Activated CD4-positive, alpha-beta T cell treated with anti-CD3 and anti-CD28 coated beads, Interleukin-10, Interleukin-2, amounts not matched to agents 100 ng/mL and 50 ng/mL, durations not matched to agents 16 hours and 8 hours (primary cell): ENCODE measurements around the gene OSBPL7.

ENCODE experiments used
- DNase-seq: peaks from one replicate; pipeline ENCODE4 v3.0.0-alpha.2; 2020

Gene OSBPL7

DNA sequence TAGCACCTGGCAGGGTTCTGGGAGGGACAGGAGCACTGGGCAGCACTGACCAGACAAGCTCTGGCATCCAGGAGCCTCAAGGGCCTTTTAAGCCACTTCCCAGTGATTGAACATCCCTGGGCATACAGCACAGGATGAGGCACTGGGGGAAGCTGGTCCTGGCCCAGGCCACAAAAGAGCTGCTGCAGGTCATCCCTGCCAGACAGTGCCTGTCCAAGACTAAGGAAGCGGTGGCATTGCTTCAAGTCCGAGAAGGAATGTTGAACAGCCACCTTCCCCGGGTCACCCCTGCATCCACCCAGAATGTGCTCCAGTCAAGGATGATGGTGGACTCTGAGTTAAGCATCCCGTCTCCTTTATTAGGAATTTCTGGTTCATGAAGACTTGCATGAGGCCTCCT is 1.2 kb upstream of the OSBPL7 start:
- no peak for DNase-seq

DNA sequence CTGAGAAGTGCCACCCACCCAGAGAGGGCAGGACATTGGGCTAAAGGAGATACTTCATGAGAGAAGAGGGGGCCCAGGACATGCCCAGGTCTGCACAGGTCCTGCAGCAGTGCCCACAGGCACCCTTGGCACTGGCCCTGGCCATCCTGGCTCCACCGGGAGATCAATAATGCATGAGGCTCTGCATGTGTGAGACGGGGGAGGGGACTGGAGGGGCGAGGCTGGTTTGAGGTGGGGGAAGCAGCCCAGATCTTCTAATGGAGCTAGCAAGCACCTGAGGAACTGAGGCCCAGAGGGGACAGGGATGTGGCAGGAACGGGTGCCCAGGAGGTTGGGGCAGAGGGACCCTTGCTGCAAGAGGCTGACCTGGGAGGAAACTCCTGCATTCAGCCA is 567 bp downstream of the OSBPL7 start:
- DNase-seq = no peak

DNA sequence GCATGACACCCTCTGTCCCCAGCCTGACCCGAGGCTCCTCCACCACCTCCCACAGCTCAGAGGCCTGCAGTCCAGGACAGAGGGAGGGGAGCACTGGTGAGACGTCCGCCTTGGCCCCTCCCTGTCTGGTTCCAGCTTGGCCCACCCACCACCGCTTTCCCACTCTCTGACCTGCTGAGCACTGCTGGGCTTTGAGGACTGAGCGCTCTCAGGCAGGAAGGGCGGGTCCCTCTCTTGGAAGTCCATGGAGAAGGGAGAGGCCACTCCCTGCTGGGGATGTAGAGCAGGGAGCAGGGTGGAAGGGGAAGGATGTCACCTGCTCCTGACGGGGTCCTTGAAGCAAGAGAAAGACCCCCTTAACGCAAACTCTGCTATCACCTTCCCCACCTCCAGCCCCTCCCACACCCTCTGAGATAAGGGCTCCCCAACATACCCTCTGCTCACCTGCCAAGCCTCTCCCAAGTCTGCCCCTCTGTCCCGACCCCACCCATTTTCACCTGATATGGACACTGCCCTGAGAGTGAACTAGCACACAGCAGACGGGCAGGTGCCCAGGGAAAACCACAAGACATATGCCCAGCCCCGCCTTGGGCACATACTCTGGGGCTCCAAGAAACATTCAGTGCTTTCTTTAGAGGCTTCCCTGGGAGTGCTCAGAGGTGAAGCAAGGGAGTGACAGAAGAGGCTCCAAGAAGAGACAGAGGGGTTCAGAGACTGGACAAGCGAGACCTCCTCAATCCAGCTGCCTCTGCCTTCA is 1.4 kb downstream of the OSBPL7 start:
- DNase-seq = no peak

DNA sequence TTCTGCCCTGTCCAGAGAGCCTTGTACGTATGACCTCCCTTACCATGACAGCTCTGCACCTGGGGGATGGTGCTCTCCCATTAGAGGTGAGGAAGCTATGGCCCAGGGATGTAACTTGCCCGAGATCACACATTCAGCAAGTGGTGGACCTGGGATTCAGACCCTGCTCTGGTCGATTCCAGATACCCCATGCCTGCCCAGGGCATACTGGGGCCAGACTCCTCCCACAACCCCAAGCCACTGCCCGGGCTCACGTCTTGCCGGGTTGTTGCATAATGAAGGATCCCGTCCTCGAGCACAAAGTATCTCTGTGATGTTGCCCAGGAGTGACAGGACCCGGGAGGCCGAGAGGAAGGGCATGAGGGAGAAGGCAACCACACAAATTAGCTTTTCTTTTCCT is 2.1 kb downstream of the OSBPL7 start:
- no peak for DNase-seq

GRCh38 chr17:47818002-47818695 is 3.4 kb downstream of the OSBPL7 start:
- no peak for DNase-seq

DNA sequence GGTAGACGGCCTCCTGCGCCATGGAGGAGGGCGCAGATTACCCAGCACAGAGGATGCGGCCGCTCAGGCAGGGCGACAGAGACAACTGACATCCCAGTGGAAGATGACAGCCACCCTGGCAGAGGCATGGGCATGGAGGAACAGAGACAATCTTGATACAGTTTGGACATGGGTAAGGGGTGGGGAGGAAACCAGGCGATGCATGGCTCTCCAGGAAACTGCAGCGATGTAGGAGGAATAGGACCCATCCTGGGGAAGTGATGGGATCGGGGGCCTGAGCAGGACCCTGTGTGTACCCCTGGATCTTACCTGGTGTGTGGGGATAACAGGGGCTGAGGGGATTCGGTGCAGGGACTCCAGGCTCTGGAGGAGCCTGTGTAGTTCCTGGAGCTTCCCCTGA is 4.6 kb downstream of the OSBPL7 start:
- no peak for DNase-seq

DNA sequence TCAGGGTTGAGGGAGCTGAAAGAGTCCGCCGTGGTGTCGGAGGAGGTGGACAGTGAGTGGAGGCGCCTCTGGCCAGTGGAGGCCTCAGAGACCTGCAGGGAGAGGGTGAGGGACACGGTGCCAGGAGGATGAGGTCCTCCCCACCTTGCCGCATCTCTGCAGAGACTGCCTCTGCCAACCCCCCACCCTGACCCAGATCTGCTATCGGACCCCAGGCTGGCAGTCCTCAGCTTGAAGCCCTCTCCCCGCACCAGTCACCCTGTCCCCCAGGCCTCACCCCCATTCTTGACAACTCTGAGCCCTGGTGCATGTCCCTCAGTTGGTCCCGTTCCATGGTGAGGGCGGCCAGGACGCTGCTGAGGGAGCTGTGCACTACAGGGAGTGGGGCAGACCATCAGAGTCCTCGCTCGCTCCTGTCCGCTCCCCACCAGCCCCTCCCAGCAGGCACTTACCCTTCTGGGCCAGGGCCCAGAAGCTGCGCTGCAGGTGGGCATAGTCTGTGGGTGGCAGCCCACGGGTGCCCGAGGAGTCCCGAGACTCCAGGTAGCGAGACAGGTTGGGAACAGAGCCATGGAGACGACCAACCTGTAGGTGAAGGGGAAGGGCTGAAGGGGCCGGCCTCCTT is 5.4 kb downstream of the OSBPL7 start:
- DNase-seq = no peak

DNA sequence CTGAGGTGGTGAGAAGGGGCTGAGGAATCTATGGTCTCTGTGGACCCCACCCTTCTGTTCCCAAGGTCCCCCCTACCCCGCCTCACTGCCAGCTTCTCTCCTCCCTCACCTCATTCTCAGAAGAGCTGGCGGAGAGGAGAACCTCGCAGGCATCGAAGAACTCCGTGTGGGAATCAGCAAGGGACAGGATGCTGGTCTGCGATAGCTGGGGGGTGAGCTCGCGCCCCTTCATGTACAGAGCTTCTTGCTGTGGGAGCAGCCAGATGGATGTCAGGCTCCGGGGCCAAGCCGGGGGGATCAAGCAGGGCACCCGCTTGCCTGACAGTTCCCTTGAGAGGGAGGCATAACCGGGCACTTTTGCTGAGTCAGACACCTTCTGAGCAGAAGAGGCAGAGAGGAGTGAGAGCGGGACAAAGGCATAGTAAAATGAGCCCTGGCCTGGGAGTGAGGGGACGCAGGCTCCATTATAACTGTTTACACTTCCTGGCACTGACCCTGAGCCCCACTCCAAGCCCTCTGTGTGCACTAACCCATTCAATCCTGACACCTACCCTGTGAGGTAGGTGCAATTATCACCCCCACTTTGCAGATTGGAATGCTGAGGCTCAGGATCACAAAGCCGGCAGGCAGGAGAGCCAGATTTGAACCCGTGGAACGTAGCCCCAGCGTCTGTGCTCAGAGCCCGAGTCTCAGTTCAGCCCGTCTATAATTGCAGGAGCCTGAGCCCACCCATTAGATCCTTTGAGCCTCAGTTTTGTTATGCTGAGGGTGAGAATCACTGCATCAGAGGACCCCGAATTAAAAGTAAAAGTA is 6.3 kb downstream of the OSBPL7 start:
- no peak for DNase-seq

DNA sequence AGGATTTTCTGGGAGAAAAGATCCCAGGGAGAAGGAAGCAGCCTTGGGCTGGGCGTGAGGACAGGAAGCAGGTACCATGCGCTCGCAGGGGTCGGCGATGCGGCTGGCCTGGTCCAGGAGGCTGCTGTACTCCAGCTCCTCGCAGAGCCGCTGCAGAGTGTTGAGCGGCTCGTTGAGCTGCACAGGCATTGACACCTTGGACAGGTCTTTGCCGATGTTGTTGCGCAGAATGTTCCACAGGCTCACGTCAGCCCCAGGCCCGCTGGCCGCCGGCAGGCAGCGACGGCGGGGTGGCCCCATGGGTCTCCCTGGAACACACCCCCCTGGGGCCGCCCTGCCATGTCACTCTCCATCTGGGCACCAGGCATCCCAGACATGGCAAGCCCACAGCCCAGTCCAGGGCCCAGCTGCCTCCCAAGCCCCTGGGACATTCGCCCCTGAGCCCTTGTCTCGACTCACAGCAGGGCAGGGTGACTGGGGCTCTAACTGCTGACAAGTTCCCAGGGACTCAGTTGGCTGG is 8.0 kb downstream of the OSBPL7 start:
- DNase-seq = no peak

GRCh38 chr17:47813077-47813476 is 8.5 kb downstream of the OSBPL7 start:
- DNase-seq = no peak

DNA sequence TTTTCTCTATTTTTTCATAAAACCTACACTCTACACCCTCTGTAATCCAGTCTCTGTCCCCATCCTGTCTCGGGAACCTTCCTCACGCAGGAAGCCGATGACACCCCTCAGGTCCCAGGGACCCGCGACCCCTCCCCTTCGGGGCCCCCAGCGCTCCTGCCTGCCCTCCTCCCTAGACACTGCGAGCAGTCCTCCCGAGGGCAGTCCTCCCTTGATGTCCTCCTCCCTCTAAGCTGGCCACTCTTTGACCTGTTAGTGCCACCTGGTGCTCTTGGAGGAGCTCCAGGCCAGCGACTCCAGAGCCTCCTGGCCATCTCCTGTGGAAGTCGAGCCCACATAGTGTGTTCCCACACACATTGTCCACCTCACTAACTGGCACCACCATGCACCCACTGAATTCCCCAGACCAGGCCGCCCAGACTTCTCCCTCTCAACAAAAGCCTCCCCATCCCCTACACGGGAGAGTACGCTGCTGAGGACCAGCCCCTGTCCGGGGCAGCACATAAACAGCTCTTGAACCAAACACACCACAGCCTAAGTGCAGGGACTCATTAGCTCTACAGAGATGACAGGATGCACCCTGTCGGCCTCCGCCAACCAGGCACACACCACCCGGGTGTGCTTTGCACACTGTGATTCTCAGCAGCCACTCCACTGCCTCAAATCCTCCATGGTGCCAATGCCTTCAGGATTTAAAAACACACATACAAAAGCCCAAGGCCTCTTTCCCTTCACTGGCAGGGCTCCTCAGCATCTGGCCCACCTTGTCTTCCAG is 9.3 kb downstream of the OSBPL7 start:
- DNase-seq = no peak

DNA sequence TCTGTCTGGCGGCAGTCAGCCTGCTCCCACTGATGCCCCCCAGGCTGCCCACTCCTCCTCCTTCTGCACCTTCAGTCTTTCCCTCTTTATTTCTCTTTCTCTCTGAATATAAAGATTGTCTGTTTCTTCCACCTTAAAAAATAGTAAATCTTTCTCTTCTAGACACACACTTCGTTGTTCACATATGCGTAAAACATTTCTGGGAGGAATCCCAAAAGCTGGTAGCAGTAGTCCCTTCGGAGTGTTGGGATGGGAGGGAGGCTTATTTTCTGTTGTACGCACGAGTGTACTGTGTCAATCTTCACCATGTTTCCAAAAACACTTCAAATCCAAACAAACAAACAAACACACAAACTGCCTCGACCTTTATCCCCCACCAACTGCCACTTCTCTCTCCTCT is 9.9 kb downstream of the OSBPL7 start:
- DNase-seq = no peak

- no peak for DNase-seq
Observed at GRCh38 chr17:47810901-47811635, 10.5 kb downstream of the OSBPL7 start.

- DNase-seq = peak; percentile 76
Observed at GRCh38 chr17:47810200-47810821, 11.3 kb downstream of the OSBPL7 start.

DNA sequence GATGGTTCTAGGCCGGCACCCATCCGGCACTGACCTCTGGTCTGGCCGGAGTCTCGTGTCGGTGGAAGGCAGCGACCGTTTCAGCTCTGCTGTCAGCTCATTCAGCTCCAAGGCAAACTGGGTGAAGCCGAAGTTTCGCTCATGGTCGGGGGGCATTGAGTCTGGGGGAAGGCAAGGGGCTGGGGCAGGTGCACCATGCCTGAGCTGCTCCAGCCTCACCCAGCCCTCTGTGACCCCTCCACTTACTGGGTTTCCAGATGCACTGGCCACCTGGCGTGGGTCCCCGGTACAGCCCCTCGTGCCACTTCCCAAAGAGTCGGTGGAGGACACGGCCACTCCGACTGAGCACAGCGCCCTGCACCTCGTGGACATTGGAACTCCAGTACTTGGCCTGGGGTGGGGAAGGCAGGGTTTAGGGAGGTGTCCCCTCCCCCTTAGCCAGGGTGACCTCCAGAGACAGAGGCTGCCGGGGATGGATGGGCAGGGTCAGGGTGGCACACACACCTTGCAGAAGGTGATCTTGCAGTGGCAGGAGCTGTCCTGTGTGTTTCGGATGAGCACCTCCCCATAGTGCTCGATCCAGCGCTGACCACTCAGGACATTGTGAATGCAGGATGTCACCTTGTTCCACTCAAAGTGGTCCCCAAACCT is 12.6 kb downstream of the OSBPL7 start:
- no peak for DNase-seq

GRCh38 chr17:47808036-47808829 is 13.4 kb downstream of the OSBPL7 start:
- no peak for DNase-seq

DNA sequence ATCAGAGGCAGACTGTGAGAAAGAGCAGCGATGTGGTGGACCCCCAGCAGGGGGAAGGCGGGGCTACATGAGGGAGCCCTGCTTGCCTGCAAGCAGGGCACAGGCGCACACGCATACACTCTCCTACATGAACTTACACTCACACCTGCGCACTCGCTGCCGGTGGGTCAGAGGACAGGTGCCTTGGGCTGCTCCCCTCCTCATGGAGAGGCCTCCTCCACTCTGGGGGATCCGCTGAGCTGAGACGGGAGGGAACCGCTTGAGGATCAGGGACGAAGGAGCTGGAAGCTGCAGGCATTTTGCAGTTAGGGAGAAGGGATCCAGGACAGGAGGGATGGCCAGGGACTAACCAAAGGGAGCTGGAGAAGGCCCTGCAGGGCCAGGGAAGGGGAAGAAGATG is 14.2 kb downstream of the OSBPL7 start:
- no peak for DNase-seq

DNA sequence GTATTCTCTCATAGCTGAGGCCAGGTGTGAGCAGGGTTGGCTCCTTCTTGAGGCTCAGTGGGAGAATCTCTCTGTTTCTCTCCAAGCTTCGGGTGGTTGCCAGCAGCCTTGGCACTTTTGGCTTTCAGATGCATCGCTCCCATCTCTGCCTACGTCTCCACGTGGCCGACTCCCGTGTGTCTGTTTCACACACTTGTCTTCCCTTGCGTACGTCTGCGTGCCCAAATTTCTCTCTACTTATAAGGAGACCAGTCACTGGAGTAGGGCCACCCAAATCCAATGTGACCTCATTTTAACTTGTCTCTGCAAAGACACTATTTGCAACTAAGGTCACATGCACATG is 14.7 kb downstream of the OSBPL7 start:
- no peak for DNase-seq

DNA sequence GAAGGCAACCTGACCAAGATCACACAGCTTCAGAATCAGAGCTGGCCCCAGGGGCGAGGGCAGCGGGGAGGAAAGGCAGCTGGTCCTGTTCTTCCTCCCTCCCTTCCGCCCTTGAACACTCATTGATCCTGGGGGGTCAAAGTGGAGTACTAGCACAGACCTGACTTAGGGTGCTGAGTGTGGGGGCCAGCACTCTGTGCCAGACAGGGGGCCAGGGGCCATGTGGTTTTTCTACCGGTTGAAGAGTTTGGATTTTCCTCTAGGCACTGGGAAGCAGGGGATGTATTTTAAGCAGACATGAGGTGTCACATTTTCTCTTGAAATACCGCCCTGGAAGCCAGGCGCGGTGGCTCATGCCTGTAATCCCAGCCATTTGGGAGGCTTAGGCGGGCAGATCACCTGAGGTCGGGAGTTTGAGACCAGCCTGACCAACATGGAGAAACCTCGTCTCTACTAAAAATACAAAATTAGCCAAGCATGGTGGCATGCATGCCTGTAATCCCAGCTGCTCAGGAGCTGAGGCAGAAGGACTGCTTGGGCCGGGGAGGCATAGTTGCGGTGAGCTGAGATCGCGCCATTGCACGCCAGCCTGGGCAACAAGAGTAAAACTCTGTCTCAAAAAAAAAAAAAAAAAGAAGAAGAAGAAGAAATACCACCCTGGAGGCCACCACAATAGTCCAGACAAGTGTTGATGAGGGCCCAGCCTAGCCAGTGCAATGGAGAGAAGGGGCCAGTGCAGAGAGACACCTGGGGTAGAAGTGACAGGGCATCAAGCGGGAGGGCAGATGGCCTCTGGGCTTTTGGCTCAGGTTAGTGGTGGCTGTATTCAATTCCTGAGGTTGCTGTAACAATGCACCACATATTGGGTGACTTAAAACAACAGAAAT is 15.3 kb downstream of the OSBPL7 start:
- DNase-seq = no peak
